ENCODE results near the gene RIF1.
"Not testable (repeated sequence)": the region's sequence is repeated elsewhere in the genome, so short reads cannot be mapped to it uniquely, and the experiment has no call there.

The RIF1 gene

GRCh38 chr2:151417650-151418049 is 7.9 kb downstream of the RIF1 start:
- DNase-seq = no peak

DNA sequence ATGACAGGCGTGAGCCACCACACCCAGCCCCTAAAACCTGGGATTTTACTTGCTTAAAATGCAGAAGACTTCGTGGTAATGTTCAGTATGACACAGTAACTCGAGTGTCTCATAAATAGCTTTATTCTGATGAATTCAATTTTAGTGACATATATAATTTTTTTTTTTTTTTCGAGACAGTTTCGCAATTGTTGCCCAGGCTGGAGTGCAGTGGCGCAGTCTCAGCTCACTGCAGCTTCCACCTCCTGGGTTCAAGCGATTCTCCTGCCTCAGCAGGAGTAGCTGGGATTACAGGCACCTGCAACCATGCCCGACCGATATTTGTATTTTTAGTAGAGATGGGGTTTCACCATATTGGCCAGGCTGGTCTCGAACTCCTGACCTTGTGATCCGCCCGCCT is 12.0 kb downstream of the RIF1 start:
- not testable (repeated sequence) for DNase-seq

- no peak for DNase-seq
Measured at GRCh38 chr2:151422917-151423439, 13.3 kb downstream of the RIF1 start.

DNA sequence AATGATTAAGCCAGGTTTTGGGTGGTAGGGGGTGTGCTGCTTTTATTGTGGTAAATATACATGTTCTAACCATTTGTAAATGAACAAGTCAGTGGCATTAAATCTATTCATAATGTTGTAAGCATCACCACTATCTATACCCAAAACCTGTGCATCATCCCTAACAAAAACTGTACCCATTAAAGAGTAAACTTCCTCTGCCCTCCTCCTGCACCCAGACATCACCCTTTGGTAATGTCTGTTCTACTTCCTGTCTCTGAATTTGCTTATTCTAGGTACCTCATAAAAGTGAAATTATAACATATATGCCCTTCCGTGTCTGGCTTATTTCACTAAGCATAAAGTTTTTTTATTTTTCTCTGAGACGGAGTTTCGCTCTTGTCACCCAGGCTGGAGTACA is 14.1 kb downstream of the RIF1 start:
- no peak for DNase-seq

DNA sequence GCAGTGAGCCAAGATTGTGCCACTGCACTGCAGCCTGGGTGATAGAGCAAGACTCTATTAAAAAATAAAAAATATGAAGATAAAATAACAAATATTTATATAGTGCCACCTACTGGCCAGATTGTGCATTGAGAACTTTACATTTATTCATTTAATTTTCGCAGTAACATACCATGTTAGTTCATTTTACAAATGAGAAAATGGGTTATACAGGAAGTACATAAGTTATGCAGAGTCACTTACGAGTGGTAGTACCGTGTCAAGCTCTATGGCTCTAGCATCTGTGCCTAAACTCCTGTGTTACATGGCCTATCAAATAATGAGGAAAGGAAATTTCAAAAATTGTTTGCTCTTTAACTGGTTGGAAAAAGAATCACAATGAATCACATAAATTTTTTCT is 27.9 kb downstream of the RIF1 start:
- DNase-seq = no peak

DNA sequence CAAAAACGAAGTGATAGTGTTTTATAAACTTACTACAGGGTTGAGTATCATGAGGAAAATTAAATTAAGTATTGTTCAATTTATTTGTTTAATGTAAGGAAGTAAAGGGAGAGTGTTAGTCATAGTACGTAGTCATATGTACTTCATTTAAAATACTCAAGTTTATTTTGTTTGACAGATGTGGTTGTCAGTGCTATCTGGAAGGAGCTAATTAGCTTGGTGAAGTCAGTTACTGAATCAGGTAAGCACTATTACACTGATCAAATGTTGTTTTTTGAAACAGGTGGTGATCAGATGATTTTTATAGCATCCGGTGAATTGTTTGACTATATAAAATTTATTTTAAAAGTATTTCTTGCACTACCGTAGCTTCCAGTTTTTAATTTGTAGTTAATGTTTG is 28.8 kb downstream of the RIF1 start:
- no peak for DNase-seq

GRCh38 chr2:151439127-151439526 is 29.4 kb downstream of the RIF1 start:
- DNase-seq = no peak

- no peak for DNase-seq
Measured at GRCh38 chr2:151459358-151459757, 49.7 kb downstream of the RIF1 start.

GRCh38 chr2:151465771-151466170 is 56.1 kb downstream of the RIF1 start:
- DNase-seq = no peak

DNA sequence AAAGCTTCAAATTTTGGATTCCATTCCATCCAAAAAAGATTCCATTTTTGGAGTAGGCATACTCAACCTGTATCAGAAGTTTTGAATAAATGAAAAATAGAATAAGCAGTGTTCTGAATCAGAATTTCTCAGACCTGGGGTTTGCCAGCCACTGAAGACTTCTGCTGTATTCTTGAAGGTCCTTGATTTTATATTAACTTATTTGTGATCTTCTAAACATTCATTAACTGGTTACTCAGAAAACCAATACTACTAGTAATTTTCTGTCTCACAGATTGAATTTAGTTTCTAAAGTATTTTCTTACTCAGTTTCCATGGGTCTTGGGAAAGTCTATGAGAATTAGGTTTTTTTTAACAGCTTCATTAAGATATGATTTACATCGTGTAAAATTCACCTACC is 60.9 kb downstream of the RIF1 start:
- DNase-seq = no peak

DNA sequence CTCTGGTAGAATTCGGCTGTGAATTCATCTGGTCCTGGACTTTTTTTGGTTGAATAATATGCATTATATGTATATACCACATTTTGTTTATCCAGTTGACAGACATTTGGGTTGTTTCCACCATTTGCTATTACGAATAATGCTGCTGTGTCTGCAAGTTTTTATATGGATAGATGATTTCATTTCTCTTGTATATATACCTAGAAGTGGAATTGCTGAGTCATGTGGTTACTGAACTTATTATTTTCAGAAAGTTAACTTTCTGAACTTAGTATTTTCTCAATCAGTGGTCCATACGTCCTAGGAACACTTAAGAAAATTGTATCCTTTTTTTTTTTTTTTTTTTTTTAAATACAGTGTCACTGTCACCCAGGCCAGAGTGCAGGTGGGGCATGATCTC is 63.3 kb downstream of the RIF1 start:
- no peak for DNase-seq

DNA sequence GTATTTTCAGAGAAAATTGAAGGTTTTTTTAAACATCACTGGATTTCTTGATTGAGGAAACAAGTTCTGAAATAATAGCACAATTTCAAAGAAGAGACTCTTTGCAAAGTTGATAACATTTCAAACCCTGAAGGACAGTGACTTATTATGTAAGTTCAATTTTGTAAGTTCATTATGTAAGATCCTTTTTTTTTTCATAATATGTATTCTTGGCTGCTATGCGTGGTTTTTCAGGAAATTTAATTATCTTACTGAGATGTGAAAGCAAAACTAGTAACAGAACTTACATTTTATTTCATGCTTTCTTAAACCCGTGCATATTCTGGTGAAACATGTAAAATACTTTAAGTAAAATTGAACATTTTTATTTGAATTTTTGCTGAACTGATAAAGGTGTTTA is 65.4 kb downstream of the RIF1 start:
- DNase-seq = no peak

GRCh38 chr2:151476287-151476686 is 66.6 kb downstream of the RIF1 start:
- DNase-seq = no peak

- DNase-seq = no peak
Measured at GRCh38 chr2:151478011-151478410, 68.3 kb downstream of the RIF1 start.

GRCh38 chr2:151481744-151482143 is 72.0 kb downstream of the RIF1 start:
- DNase-seq = no peak

- DNase-seq = no peak
Measured at GRCh38 chr2:151482171-151482725, 72.5 kb downstream of the RIF1 start.

- DNase-seq = no peak
Measured at GRCh38 chr2:151483546-151483945, 73.8 kb downstream of the RIF1 start.

DNA sequence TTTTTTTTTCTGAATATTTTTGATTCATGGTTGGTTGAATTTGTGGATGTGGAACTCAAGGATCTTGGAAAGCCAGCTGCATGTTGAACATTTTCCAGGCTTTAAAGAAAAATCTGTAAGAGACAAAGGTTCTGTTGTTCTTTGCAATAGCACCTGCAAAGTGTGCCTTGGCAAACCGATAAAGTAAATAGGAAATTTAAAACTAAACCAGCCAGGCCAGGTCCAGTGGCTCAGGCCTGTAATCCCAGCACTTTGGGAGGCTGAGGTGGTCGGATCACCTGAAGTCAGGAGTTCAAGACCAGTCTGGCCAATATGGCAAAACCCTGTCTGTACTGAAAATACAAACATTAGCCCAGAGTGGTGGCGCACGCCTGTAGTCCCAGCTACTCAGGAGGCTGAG is 74.4 kb downstream of the RIF1 start:
- DNase-seq = no peak

DNA sequence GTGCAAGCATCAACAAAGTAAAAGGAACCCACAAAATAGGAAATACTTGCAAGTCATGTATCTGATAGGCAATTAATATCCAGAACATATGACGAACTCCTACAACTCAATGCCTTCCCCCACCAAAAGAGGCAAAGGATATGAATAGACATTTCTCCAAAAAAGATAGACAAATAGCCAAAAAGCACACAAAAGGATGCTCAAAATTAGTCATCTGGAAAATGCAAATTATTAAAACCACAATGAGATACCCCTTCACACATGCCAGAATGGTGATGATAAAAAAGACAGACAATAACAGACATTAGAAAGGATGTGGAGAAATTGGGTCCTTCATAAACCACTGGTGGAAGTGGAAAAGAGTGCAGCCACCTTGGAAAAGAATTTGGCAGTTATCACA is 76.4 kb downstream of the RIF1 start:
- no peak for DNase-seq

- no peak for DNase-seq
Measured at GRCh38 chr2:151490276-151490675, 80.6 kb downstream of the RIF1 start.

- no peak for DNase-seq
Measured at GRCh38 chr2:151491496-151491895, 81.8 kb downstream of the RIF1 start.

DNA sequence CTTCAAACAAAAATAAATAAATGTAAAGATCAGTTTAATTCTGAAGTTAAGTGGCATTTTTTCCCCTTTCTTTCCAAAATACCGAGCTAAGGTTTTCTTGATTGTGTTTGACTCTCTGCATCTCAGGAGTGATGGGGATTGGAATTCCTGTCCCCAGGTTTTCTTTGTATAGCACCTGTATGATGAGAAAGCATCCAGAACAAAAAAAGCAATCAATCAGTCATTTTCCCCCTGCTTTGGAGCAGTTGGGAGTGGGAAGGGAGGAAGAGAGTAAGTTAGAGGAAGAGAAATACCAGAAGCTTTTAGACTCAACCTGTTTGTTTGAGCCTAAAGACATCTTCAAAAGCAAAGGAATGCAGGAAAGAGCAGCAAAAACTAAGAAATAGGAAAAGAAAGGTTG is 88.5 kb downstream of the RIF1 start:
- DNase-seq = no peak

- no peak for DNase-seq
Measured at GRCh38 chr2:151506170-151506569, 96.5 kb downstream of the RIF1 start.

DNA sequence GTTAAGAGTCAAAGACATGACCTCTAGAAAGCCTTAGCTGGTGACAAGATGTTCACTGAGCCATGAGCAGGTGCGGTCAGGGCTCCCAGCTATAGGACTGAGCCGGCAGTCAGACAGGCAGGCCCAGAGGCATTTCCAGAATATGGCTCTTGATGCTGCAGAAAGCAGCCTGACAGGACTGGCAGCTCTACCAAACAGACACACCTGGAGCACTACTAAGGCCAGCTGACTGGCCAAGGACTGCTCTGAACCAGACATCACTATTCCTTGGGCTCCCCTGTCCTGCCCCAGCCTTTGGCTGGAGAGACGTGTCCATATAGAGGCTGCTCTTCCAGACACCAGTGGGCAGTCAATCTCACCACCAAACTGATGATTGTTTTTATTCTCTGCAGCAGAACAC is 98.8 kb downstream of the RIF1 start:
- DNase-seq = no peak

- DNase-seq = no peak
Measured at GRCh38 chr2:151518802-151519201, 109.1 kb downstream of the RIF1 start.

- no peak for DNase-seq
Measured at GRCh38 chr2:151520976-151521375, 111.3 kb downstream of the RIF1 start.

Data from activated effector memory CD4-positive, alpha-beta T cell treated with anti-CD3 and anti-CD28 coated beads, Interleukin-2, amount 50 U/mL, for 16 hours (primary cell).